ENCODE measurements around the gene WDR1.

WDR1 gene

GRCh38 chr4:10047967-10048366 is 68.6 kb downstream of the WDR1 start:
- no peak overlapping the region for H3K4me3 ChIP-seq (ENCODE audit: low read length)
- TF ChIP-seq, protein P1, sequence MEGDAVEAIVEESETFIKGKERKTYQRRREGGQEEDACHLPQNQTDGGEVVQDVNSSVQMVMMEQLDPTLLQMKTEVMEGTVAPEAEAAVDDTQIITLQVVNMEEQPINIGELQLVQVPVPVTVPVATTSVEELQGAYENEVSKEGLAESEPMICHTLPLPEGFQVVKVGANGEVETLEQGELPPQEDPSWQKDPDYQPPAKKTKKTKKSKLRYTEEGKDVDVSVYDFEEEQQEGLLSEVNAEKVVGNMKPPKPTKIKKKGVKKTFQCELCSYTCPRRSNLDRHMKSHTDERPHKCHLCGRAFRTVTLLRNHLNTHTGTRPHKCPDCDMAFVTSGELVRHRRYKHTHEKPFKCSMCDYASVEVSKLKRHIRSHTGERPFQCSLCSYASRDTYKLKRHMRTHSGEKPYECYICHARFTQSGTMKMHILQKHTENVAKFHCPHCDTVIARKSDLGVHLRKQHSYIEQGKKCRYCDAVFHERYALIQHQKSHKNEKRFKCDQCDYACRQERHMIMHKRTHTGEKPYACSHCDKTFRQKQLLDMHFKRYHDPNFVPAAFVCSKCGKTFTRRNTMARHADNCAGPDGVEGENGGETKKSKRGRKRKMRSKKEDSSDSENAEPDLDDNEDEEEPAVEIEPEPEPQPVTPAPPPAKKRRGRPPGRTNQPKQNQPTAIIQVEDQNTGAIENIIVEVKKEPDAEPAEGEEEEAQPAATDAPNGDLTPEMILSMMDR (IDR thresholded peaks at IDR 0.05; ENCODE audit: insufficient read depth, low read depth, low read length, missing control alignments): no peak
- no peak for DNase-seq (ENCODE audit: low read depth)

GRCh38 chr4:10046471-10046870 is 70.1 kb downstream of the WDR1 start:
- no peak overlapping the region for H3K4me3 ChIP-seq (ENCODE audit: low read length)
- TF ChIP-seq, protein P1 (IDR thresholded peaks at IDR 0.05; ENCODE audit: insufficient read depth, low read depth, low read length, missing control alignments): no peak
- DNase-seq (ENCODE audit: low read depth): no peak

- peak; percentile 45 for DNase-seq (ENCODE audit: low read depth)
- no peak overlapping the region for H3K4me3 ChIP-seq (ENCODE audit: low read length)
- TF ChIP-seq, protein P1 (IDR thresholded peaks at IDR 0.05; ENCODE audit: insufficient read depth, low read depth, low read length, missing control alignments): no peak
Observed at GRCh38 chr4:10045481-10045880, 71.1 kb downstream of the WDR1 start.

DNA sequence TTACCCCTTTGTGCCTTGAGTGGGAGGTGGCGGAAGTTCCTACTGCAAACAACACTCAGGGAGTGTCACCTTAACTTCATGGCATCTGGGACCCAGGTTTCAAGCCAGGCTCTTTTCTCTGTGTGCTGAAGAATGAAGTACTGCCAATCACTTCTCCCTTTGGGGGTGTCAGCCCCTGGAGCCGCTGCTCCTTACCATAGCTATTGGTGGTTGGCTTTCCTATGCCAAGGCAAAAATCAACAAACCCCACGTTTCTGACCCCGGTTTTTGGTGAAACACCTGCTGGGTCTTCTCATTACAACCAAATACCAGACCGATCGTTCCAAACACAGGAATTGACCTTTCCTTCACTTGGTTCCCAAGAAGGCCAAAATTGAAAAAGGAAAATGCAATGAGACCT is 75.6 kb downstream of the WDR1 start:
- H3K4me3 ChIP-seq (ENCODE audit: low read length): no peak overlapping the region
- TF ChIP-seq, protein P1 (IDR thresholded peaks at IDR 0.05; ENCODE audit: insufficient read depth, low read depth, low read length, missing control alignments): no peak
- no peak for DNase-seq (ENCODE audit: low read depth)

- no peak for DNase-seq (ENCODE audit: low read depth)
- H3K4me3 ChIP-seq (ENCODE audit: low read length): no peak overlapping the region
- TF ChIP-seq, protein P1 (IDR thresholded peaks at IDR 0.05; ENCODE audit: insufficient read depth, low read depth, low read length, missing control alignments): no peak
Observed at GRCh38 chr4:10040049-10040892, 76.3 kb downstream of the WDR1 start.

GRCh38 chr4:10036807-10037342 is 79.7 kb downstream of the WDR1 start:
- TF ChIP-seq, protein P1 (IDR thresholded peaks at IDR 0.05; ENCODE audit: insufficient read depth, low read depth, low read length, missing control alignments): no peak
- no peak overlapping the region for H3K4me3 ChIP-seq (ENCODE audit: low read length)
- DNase-seq (ENCODE audit: low read depth): no peak
